NCI-H524 treated with DMSO at 0.1 percent for 48 hours (cell line): ENCODE measurements around the gene HAP1.
A peak's percentile ranks its signal among the peaks of the same experiment; 100 is the strongest.

Source experiments
- DNase-seq: peaks from one replicate; lab custom pipeline; 2025; lab: John Stamatoyannopoulos, UW

Gene HAP1

DNA sequence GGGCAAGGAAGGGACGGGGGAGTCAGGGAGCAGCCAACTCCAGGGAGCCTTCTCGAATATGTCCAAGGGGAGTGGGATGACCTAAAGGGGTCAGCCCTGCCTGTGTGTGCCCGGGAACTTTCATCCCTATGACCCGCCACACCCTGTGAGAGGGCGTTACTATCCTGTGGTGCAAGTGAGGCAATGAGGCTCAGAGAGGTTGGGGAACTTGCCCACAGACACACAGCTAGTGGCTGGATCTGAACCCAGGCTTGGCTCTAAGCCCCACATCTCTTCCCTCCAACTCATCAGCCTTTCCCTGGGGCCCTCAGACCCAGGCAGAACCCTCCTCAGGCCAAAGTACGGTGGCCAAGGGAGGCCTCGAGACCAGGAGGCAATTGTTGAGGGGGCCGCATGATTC is 28.9 kb upstream of the HAP1 start:
- DNase-seq = no peak

DNA sequence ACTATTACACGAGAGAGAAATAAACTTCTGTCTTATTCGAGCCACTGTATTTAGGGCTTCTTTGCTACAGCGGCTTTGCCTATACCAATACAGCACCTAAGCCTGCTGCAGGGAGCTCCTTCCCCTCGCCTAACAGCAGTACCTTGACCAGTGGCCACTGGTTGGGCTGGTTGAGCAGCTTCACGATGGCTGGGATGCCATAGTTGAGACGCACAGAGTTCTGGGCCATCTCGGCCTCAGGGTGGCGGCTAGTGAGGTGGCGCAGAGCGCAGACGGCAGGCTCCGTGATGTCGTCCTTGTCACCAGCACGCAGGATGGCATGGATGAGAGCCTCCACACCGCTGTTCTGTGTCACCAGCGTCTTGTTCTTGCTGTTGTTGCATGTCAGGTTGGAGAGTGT is 28.4 kb upstream of the HAP1 start:
- no peak for DNase-seq

DNA sequence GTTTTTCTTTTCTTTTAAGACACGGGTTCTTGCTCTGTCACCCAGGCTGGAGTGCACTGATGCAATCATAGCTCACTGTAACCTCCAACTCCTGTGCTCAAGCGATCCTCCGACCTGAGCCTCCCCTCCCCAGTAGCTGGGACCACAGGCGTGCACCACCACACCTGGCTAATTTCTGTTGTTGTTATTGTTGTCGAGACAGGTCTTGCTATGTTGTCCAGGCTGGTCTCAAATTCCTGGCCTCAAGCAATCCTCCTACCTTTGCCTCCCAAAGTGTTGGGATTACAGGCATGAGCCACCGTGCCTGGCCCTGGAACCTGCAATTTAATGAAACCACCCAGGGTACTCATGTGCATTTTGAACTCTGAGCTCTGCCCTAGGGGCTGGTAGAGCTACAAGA is 27.9 kb upstream of the HAP1 start:
- no peak for DNase-seq

DNA sequence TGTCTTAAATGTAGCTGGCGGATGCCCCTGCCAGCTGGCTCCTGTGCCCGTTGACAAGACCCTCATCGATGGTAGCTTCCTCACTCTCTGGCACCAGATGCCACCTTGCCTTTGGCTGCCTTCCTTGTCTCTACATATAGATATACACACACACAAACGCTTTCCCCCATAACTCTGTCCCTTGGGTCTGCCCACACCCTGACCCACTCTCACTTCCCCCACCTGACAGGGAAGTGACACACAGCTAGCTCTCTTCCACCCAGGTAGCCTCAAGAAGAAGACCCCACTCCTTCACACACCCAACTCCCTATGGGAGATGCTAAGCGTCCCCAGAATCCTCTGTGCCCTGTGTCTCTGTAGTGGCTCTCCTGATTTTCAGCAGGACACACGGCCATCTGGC is 26.4 kb upstream of the HAP1 start:
- DNase-seq = no peak

DNA sequence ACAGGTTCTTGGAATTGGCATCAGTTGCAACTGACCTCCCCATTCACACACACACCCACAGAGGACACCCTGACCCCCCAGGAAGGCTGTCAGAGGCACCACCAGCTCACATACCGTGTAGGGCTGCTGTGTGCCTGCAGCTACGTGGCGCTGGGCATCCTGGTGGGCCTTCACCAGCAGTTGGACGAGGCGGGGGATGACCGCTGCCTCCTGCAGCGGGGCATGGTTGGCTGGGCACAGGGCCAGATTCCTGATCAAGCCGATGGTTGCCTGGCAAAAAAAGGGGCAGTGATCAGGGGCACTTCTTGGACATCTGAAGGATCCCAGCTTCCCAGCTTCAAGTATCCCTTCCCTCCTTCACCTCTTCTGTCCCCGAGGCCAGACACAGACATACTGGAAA is 24.2 kb upstream of the HAP1 start:
- no peak for DNase-seq

DNA sequence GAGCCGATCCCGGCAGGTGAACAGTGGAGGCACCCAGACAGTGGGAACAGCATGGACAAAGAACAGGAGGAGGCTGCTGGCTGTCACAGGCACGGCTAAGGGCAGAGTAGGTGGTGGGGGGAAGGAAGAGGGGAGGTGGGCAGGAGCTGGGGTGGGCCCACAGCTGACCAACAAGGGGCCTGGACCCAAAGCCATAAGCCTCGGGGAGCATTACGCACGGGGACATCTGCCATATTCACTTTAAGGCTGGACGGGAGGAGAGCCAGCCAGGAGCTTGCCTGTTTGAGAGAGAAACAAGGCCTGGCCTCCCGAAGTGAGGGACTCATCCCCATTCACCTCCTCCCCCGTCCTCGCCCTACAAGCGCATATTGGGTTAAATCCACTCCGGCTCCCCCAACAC is 19.6 kb upstream of the HAP1 start:
- DNase-seq = no peak

DNA sequence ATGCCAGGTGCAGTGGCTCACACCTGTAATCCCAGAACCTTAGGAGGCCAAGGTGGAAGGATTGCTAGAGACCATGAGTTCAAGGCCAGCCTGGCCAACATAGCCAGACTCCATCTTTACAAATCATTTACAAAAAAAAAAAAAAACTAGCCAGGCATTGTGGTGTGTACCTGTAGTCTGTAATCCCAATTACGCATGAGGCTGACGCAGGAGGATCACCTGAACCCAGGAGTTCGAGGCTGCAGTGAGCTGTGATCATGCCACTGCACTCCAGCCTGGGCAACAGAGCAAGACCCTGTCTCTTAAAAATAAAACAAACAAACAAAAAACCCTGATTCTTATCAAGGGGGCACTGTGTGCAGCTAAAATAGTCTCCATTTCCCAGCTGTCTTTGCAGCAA is 16.8 kb upstream of the HAP1 start:
- no peak for DNase-seq

DNA sequence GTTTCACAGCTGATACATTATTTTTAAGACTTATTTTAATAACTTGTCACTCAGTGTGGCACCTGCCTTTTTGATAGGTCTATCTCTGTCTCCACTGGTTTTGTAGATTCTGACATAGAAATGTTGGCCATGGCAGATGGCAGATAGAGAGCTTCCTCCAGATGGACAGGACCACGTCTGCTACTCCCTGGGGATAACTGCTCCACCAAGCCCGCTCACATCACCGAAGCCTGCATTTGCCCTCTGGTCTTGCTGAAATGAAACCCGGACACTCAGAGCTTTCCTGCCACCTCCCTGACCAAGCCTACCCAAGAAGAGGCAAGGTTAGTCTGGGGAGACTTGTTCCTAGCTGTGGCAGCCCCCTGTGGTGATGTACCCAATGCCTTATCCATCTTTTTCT is 16.4 kb upstream of the HAP1 start:
- DNase-seq = peak; percentile 67

DNA sequence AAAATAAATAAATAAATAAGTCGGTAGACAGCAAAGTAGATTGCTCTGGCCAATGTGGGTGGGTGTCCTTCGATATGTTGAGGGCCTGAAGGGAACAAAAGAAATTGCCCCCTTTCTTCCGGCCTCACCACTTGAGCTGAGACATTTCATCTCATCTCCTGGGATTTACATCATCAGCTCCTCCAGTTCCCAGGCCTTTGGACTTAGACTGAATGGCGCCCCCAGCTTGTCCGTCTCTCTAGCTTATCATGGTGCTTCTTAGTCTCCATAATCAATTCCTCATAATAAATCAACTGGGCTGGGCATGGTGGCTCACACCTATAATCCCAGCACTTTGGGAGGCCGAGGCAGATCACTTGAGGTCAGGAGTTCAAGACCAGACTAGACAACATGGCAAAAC is 13.8 kb upstream of the HAP1 start:
- DNase-seq = no peak

DNA sequence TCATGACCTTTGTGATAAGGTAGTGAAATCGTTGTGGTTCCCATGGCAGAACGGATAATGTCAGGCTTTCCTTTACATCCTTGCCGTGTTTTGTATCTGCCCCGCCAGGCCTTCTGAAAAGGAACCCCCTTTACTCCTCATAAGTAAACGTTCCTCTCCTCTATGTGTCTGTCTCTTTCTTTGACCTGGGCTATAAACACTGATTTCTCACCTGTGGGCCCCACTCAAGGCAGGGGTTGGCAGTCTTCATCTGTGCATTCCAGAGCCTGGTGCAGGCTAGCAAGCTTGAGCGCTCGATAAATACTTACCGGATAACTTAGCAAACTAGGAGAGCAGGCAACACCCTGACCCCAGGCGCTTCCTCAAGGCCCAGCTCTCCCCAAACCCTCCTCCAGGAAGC is 7.3 kb upstream of the HAP1 start:
- DNase-seq = no peak

DNA sequence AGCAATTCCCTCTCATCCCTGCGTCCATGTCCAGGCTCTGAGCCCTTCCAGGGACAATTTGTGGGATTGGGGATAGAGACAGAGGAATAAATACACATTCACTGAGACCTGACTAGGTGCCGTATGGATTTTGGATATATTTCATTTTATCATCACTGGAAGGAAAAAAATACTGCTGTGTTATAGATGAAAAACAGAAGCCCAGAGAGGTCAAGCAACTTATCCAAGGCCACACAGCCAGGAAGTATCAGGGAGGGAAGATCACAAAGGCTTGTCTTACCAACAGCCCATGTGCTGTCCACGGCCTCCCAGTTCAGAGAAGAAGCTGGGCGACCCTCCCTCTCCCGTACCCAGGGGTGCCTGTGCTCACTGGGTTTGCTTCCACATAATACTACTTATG is 6.1 kb upstream of the HAP1 start:
- DNase-seq = no peak

DNA sequence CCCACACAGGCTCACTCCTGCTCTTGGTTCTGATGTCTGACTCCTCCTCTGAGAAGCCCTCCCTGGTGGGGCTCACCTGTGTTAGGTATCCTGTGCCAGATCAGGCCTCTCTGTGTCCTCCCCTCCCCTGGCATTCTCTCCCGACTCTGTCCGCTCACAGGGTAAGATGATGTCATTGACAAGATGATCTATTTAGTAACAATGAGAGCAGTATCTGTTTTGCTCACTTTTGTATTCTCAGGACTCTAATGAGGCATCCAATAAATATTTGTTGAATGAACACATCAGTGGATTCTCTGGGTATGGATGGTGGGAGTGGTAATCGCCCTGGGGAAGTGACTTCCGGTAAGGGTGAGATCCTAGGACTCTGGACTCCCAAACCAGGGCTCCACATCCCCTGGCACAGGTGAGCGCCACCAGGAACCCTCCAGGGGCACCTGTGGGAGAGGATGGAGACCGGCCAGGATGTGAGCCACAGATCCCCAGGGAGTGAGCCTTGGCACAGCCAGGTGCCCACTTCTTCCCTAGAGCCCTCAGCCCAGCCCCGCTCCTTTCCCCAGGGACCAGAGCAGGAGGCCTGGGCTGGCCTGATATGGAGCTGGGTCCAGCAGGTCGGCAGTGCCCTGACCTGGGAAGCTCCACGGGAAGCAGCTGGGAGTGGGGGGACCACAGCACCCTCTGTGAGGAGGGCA is 5.4 kb upstream of the HAP1 start:
- no peak for DNase-seq

DNA sequence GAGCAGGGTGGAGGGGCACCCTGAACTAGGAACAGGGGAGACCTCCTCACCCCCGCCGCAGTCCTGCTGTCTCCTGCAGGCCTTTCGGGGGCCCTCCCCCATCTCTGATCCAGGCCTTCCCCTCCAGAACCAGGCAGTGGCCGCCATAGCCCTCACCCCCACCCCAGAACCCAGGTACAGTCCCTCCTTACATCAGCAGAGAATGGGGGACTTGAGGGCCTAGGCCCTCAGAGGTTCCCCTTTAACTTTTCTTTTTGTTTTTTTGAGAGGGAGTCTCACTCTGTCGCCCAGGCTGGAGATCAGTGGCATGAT is 4.3 kb upstream of the HAP1 start:
- DNase-seq = no peak

DNA sequence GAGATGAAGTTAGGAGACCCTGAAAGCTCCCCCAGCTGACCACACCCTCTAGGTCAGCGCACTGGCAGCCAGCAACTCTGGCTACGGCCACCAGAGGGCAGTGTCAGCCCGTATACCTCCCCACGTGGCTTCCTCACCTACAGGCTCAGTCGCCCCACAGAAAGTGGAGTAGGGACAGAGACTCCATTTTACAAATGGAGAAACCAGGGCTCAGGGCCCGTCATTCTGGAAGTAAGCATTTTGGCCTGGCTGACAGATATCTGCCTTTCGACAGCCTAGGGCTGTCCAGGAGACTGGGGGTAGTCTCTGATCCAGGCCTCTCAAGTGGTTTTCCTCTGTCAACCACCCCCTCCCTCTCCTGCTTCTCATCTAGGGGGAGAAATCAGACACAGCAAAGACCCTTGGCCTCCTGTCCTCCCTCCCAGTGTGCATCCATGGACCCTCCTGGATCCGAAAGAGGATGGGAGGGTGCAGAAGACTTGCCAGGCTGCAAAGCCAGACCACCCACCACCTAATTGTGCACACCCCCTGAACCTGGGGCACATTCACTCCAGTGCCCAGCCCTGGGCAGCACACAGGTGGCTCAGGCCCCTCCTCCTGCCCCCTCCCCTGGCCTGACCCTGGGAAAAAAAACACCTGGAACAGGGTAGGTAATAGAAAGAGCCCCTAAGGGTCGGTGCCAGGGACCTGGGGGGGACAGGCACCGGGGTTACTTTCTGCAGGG is 3.8 kb upstream of the HAP1 start:
- no peak for DNase-seq

DNA sequence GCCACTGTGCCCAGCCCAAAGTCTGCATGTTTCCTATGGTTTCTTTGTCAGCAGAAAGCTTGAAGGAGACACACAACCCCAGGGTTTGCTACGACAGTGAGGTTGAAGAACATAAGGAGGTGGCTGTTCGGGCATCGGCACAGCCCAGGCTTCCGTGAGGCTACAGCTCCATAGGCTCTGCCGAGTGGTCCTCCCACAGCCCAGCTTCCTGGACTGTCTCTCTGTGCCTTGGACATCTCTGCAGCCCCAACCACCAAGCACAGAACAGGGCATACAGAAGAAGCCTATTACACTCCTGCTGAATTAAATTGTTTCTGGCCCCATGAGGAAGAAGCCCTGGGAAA is 3.2 kb upstream of the HAP1 start:
- DNase-seq = no peak

DNA sequence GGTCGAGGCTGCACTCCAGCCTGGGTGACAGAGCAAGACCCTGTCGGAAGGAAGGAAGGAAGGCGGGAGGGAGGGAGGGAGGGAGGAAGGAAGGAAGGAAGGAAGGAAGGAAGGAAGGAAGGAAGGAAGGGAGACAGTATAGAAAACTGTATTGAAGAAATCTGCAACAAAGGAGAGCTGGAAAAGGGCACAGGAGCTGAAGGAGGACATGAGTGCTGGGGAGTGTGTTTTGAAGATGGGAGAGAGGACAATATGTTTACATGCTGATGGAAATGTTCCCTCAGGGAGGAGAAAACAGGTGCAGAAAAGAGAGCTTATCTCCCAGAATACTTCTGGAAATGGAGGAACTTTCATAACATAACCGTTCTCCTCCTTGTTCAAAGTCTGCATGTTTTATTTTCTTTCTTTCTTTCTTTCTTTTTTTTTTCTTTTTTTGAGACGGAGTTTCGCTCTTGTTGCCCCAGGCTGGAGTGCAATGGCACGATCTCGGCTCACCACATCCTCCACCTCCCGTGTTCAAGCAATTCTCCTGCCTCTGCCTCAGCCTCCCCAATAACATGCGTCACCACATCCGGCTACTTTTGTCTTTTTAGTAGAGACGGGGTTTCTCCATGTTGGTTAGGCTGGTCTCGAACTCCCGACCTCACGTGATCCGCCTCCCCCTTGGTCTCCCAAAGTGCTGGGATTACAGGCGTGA is 2.7 kb upstream of the HAP1 start:
- no peak for DNase-seq

DNA sequence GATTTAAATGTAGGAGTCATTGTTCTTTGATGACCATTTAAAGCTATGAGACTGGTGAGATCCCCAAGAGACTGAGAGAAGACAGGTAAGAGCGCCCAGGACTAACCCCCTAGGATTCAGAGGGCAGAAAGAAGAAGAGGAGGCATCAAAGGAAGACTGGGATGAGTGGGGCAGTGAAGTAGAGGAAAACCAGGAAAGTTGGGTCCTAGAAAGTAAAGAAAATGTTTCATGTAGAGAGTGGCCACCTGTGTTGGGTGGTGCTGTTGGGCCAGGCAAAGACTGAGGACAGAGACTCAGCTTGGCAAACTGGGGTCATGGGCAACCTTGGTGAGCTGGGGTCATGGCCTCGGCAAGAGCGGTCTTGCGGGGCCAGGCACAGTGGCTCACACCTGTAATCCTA is 1.3 kb upstream of the HAP1 start:
- no peak for DNase-seq

DNA sequence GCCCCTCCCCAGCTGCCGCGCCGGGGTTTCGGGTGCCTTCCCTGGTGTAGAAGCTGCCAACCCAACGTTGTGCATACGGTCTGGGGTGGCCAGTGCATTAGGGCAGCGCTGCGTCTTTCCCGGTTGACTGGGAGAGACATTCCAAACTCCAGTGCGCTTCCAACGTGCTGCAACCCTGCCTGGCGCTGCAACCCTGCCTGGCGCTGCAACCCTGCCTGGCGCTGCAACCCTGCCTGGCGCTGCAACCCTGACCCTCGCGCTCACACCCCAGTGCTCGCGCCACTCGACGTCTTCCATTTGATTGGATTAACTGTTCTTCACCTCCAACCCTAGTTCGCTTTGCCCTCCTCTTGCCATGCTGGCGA is 488 bp upstream of the HAP1 start:
- no peak for DNase-seq

DNA sequence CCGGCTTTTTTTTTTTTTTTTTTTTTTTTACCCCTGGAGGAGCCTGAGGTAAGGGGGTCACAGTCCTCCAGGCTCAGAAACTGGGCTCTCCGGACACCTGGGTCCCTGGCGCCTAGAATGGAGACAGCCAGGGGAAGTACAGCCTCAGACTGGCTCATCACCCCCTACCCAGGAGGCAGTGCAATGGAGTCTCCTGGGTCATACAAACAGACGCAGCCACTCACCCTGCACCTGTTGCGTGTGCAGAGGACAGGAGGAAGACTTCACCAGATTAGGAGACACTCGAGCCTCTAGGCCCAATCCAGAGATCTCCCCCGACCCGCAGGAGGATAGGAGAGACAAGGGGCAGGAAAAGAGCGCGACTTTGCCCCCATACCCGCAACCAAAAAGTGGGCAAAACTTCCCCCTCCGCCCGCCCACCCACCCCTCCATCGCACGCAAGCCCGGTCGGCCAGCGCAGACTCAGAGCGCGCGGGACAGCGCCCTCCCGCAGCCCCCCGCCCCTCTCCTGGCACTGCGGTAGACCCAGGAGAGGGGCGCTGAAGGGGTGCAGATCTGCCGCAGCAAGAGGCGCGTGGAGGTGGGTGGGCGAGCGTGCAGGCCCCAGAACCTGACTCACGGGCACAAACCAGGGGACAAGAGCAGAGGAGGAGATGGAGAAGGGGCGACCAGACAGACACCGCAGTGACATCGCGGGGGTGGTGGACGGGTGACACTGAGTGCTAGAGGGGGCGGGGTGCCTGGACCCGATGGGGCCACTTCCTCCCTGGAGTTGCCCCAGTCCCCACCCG is 900 bp downstream of the HAP1 start:
- DNase-seq = no peak

DNA sequence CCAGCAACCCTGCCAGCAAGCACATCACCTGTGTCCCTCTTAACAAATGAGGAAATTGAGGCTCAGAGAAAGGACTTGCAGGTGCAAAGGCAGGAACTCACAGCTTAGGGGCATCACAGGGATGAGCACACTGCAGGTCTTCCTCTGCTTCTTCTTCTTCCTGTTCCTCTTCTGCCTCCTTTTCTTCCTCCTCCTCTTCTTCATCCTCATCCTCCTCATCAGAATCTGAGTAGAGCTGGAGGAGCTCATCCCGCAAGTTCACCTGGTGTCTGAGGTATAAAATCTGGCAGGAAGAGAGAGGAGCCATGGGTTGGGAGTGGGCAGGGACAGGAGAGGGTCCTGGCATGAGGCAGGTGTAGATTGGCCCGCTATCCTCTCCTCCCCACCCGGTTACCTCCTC is 2.6 kb downstream of the HAP1 start:
- DNase-seq = no peak

DNA sequence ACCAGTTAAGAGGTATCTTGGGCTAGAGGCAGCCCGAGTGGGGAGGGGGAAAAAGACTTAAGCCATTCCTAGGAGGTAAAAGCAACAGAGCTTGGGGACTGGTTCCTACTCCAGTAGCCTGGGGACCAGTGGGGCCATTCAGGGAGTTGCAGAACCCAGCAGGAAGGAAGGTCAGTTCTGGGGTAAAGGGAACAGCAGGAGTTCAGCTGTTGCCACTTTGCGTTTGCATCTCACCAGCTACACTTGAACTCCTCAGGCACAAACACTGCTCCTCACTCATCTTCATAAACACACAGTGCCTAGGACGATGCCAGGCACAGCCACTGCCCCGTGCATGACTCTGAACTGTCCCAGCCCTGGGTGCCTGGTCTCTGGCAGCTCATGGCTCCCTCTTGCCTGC is 4.0 kb downstream of the HAP1 start:
- DNase-seq = no peak

DNA sequence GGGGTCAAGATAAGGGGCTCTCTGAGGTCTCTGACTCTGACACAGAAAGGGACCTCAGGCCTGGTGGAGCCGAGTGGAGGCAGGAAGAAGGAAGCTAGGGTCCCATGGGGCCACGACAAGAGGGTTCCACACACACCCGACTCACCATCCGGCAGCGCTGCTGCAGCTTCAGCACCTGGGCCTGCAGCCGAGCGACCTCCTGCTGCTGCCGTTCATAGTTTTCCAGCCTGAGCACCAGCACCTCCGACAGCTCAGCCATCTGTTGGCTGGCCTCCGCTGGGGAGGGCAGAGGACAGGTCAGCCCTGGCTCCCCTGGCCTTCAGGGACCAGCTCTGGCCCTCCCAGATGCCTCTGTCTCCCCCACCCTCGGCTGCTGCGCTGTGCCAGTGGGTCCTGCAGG is 6.4 kb downstream of the HAP1 start:
- no peak for DNase-seq

DNA sequence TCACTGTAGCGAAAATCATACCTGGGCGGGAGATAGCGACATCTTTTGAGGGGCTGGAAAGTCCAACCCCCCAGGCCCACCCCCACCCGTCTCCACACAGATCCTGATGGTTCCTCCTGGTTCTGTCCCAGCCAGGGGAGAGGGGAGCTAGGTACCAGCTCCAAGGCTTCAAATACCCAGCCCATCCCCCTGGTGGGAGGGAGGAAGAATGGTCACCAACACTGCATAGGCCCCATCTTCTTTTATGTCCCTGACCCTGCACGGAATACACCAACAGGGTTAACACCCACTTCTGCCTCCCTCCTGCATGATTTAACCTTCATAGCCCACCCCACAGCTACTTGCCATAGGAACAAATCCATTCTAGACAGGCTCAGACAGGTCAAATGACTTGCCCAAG is 9.3 kb downstream of the HAP1 start:
- DNase-seq = no peak
